HG02763 (cell line): ENCODE results near the gene MYO1B.

ENCODE experiments used
- ATAC-seq: cut with Tn5 transposase; IDR thresholded peaks from one replicate; pipeline ENCODE4 v1.9.1; 2021; ENCODE audit warnings: mild to moderate bottlenecking, moderate library complexity; ENCODE audit not compliant: unreplicated experiment

The MYO1B gene

DNA sequence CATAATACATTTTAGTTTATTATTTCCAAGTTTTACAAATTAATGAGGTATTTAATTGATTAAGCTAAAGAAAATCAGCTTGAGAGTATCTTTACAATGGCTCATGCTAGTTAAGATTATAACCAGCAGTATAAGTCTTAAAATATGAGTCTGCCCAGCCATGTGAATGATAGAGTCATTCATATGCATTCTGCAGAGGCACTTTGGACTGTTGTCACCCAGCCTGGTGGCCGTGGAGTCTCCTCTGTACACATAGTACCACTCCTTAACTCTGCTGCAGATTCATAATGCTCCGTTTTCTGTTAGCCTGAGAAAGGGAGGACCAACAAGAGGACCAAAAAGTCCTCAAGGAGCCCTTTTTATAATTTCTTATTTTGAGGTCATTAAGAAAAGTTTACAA lies 148.8 kb downstream of the MYO1B start:
- ATAC-seq = no peak

DNA sequence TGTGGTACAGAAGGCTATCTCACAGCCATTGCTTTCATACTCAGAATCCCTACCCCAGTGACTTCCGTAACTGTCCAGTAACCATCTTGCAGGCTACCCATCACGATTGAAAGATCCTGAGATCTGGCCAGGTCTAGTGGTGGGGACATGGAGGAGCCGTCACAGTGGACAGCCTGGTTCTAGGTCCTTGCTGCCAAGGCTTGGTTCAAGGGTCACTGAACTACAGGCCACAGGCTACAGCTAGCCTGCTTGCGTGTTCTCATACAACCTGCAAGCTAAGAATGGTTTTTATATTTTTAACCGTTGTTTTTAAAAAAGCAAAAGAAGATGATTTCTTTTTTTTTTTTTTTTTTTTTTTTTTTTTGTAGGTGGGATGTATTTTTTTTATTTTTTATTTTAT lies 151.6 kb downstream of the MYO1B start:
- ATAC-seq = no peak

DNA sequence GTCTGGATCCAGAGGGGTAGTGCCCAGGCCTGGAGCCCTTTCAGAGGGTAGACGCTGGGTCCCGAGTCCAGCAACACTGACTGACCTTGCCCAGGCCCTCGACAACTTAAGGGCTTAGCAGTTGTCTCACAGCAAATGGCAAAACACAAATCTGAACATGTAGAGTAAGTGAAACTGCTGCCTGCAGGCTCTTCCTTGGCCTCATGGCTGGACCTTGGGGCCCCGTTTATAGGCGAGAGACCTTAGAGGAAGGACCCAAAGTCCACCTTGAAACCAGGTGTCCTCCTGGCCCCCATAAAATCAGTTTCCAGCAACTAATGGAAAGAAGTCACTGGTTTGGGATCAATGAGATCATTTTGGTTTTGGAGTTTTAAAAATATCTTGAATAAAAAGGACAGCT lies 154.4 kb downstream of the MYO1B start:
- no peak for ATAC-seq

DNA sequence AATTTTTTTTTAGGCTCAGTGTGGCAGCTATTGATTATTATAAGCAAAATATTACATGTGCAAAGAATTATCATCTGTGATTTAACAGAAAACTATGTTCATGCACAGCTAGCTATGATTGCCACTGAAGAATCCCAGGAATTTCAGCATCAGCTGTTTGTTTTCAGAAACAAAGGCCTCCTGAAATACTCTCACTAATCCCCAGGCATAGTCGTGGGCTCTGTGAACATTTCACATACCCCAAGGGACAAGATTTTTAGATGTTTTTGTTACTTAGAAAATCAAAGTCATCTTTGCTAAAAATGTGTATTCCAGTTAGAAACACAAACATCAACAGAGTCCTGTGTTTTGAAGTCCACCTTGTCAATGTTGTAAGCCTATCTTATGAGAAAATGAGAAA lies 156.1 kb downstream of the MYO1B start:
- no peak for ATAC-seq

DNA sequence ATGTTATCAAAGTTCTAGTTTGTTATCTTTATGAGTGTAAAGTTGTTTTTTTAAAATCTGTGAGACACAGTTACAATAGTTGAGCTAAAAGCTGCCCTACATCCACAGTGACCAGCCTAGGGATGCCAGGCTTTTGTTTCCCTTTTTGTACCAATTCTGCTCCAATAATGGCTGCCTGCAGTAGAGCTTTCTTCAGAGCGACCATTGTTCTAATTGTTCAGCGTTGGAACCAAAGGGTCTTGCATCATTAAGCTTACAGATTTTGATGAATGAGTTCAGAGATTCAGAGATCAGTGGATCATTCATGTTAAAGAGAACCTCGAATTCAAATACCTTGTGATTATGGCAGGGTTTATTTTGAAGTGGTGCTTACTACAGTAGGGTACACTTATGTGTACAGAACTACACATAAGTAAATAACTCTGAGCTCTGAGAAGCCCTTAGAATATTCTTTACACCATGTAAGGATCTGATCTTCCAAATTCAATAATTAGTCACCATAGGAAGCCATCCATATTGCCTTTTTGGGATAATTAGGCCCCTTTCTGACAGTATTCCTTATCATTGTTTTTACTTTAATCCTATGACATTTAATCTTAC lies 157.9 kb downstream of the MYO1B start:
- no peak for ATAC-seq

DNA sequence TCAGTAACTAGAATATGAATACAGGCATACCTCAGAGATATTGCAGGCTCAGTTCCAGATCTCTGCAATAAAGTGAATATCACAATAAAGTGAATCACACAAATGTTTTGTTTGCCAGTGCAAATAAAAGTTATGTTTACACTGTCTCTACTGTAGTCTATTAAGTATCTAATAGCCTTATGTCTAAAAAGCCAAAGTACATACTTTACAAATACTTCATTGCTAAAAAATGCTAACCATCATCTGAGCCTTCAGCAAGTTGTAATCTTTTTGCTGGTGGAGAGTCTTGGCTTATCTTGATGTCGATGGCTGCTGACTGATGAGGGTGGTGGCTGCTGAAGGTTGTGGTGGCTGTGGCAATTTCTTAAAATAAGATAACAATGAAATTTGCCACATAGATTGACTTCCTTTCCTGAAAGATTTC lies 159.4 kb downstream of the MYO1B start:
- no peak for ATAC-seq

DNA sequence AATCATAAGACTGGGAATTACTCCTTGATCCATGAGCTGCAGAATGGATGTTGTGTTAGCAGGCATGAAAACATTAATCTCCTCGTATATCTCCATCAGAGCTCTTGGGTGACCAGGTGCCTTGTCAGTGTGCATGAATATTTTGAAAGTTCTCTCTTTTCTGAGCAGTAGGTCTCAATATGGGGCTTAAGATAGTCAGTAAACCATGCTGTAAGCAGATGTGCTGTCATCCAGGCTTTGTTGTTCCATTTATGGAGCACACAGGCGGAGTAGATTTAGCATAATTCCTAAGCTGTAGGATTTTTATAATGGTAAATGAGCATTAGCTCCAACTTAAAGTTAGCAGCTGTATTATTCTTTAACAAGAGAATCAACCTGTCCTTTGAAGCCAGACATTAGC lies 160.3 kb downstream of the MYO1B start:
- no peak for ATAC-seq

DNA sequence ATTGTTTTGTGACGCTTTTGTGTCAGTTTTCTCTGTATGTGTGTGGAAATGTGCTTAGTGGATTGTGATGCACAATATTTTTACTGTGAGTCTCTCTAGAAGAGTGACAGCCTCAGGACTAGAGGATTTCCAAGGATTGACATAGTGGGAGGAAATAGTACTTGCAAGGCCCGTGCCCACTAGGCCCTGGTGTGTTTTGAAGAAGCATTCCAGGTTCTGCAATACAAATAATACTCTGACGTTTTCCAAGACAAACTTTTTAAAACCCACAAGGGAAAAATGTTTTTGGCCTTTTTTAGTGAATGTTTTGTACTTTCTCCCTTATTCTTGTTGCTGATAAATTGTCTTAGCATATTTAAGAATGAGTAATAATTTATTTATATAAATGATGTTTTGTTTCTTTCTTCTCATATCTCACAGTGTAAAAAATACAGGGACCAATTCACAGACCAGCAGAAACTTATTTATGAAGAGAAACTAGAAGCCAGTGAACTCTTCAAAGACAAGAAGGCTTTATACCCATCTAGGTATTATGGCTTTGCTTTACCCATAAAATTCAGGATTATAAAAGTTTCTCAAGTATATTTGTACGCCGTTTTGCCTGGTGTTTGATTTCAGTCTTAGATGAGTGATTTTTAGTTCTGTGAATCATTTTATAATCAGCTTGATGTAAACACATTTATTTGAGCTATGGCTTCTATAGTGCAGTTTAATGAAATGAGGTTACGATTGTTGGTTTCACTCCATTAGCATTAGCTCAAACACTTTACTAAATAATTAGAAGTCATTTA lies 165.6 kb downstream of the MYO1B start:
- no peak for ATAC-seq

DNA sequence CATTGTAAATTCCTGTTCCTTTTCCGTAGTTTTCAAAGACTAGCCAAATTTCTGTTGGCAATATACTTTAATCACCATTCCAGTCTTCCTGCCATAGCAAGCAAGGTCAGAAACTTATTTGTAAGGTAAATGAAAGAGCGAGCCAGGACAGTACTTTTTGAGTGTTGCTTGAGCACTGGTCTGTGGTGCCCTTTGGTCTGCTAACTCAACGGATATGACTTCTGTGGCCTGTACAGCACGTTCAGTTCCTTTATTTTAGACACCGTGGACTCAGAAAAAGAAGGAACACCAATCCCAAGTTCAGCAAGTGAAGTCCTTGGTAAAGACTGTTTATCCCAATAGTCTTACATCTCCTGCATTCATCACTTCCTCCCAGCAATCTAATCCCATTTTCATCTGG lies 166.3 kb downstream of the MYO1B start:
- ATAC-seq = no peak

DNA sequence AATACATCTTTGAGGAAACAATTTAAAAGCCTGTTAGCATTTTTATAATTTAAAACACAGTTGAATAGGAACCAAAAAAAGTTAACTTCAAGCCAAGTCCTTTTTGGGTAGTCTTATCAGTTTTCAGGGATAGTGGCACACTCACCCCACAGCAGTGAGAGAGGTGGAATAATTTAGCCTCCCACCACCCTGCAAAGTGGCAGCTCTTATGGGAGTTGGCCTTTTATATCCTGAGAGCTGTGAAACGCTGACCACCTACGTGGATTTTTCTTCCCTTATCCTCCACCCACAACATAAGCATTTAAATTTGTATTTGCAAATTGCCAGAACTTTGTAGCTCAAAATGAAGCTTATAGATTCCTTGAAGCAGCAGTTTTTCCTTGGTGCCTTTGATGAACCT lies 167.1 kb downstream of the MYO1B start:
- no peak for ATAC-seq

DNA sequence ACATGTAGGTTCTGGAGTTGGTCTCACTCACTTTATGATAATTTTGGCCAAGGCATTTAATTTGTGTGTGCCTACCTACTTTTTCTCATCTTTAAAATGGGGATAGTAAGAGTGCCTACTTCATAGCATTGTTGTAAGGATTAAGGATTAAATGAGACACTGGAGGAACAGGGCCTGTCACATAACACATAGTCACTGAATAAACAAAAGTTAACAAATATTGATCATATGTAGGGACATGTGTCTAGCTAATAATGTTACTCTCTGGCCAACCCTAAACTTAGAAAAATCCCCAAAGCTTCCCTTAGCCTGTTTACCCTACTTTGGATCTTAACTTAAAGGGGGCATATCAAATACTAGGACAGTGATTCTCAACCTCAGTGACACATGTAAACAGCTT lies 169.9 kb downstream of the MYO1B start:
- no peak for ATAC-seq

DNA sequence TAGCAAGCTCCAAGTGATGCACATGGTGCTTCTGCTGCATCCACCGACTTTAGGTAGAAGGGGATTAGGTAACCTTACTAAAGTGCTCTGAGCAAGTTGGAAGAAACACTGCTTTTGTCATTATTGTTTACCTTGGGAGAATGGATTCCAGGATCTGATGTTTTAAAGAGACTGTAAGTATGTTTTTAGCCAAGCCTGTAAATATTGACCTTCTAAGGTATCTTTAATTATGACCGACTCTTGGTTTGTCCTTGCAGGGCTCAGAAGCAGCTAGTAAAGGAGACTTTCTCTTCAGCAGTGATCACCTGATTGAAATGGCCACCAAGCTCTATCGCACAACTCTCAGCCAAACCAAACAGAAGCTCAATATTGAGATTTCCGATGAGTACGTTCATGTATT lies 170.7 kb downstream of the MYO1B start:
- ATAC-seq = no peak

DNA sequence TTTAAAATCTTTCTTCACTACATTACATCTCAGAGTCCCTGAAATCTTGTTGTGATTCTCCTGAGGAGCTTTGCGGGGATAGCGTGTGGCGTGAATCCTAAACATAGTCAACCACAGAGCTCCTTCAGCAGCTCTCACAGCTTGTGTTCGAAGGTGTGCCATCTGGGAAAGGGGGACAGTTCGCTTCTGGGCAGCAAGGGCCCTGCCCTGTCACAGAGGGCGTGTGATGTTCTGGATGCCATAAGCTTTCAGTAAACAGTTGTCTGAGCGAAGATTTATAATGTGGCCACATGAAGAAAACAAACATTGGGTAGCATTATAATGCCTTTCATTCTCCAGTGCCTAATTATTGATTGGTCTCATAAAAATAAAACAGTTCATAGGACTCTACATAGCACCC lies 172.5 kb downstream of the MYO1B start:
- no peak for ATAC-seq

DNA sequence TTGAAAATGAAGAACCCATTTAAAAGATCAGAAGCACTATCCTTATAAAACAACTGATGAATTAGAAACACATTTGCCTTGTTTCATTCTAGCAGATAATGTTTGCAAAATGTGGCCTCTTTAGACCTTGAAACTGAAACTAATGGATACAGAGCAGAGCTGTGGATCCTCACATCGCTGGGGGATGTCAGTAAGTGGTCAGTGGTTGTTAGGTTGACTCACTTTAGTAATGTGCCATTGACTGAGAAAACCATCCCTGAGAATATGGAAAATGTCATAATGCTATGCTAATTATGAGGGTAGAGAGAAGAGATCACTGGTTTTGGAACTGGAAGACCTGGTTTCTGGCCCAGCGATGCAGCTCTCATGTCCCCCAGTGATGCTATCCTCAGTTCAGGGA lies 176.7 kb downstream of the MYO1B start:
- no peak for ATAC-seq

DNA sequence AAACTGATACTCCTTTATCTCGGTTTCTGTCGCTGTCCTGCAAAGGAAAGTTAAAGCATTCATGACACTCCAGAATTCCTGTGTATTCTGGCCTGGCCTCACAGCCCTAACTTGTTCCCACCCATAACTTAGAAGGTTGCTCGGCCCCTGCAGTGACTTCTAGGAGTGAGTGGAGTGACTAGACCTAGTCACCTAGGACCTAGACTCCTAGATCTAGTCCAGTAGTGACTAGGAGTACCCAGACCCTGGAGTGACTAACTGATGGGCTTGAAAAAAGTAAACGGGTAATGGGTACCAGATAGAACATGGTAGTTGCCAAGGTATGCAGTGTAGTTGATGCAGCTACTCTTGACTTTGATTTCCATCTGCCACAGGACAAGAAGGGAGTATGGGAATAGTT lies 181.8 kb downstream of the MYO1B start:
- no peak for ATAC-seq

DNA sequence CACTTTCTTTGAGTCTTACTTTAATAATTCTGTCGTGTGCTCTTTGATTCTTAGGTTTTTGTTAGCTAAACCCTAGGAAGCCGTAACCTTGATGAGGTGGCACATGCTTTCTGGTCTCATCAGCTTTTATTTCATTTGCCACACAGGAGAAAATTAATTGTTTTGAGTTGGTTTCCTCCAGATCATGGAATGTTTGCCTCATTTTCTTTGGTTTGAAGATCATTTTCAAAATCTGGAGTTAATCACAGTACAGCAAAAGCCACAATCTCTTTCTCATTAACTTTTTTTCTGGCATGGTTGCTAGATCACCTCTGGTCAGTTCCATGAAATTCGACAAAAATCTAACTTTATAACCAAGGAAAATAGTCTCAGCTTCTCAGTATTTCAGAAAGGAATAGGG lies 182.9 kb downstream of the MYO1B start:
- ATAC-seq = no peak

DNA sequence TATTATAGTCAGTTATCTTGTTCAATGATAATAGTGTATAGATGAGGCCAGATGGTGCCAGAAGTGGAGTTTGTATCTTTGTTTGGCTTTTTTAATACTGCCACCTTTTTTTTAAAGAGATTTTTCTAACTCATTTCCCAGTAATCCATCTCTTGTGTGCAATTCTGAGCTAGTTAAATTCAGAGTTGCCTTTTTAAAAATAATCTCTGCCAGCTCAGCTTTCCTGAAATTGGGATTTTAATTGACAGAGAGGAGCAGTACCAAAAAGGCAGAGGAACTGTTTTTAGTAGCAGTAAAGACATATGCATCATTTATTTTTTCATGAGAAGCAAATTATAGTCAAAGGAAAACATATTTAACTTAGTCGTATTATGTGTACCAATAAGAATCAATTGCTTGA lies 185.3 kb downstream of the MYO1B start:
- ATAC-seq = no peak

DNA sequence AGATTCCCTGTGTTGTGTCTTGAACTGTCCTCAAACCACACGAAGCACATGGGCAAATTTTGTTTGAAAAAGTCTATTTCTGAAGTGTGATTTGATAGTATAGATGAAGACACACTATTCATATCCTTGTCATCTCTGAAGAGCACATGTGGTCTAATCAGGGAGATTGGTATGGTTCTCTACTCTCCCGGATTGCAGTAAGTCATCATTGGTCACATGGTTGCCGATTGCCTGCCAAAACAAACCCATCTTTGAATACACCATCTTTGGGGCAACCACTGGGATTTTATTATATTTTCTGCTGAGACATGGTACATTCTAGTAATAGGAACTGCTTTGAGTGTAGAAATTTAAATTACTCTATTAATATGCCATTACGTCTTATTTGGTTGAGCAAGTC lies 186.9 kb downstream of the MYO1B start:
- ATAC-seq = no peak

DNA sequence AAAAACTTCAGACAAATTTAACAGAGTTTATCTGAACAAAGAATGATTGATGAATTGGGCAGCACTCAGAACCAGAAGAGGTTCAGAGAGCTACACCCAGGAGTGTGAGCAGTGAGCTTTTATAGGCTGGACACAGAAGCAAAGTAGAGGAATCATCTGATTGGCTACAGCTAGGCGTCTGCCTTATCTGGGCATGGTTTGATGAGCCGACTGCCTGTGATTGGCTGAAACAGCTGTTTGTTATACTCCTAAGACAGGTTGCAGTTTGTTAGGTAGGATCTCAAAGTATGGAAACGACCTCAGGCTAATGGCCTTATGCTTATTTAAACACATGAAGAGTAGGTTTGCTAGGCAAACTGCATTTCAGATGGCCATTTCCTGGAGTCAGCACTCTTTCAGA lies 188.9 kb downstream of the MYO1B start:
- no peak for ATAC-seq

DNA sequence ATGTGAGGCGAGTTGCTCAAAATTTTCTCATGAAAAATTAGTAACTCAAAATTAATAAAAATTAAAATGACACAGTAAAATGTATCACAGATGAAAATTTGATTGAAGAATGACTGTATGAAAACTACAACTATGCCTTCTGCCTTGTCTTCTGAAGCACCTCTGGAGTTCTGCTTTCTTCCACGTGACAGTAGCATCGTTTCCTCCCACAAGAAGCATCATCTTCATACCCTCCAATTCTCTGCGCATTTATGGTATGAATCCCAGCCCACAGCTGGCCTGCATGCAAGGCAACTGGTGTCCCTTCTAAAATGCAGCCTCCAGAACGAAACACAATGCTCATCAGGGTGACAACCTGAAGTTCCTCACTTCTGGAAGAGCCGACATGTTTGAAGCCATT lies 189.9 kb downstream of the MYO1B start:
- no peak for ATAC-seq

DNA sequence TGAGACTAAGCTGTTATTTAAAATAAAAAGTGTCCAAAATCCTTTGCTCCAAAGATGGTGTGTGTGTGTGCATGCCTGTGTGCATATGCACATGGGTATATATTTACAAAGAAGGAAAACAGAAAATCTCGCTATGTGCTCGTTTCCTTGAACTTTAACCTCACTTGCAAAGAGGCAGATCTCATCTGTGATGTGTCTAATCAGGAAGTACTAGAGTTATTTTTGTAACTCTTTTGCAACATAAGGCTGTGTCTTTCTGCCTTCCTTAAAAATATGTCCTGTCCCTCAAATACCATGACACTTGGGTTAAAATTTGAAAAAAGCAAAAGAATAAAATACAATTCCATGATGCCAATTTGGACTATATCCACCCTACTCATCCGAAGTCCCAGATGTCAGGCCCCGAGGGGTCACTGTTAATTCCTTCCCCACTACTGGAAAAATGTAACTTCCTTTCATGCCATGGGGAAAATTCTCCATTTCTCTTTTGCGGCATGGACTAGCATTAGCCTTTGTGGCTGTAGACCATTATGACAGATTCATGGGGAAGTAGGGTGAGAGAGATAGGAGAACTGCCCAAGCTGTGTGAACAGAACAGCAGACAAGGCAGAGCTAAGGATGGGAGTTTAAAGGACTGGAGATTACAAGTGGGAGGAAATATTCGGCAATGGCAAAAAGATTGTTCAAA lies 191.3 kb downstream of the MYO1B start:
- ATAC-seq = no peak

DNA sequence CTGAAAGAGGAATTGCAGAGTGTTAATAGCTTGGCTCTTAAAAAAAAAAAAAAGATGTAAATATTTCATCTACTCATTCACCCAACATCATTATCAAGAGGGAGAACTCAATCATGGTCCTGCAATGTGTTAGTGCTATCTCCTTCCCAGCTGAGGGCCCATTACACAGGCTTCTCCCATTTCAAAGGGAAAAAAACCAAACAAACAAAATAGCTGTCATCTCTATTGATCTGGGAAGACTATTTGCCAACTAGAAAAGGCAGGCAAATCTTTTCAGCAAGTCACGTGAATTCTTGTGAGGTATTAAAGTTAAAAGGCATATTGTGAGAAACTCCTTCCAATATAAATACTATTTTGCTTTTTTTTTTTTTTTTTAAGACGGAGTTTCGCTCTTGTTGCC lies 194.3 kb downstream of the MYO1B start:
- ATAC-seq = no peak
